ENCODE measurements around the gene ZNF124.
"Not testable (repeated sequence)": the region's sequence is repeated elsewhere in the genome, so short reads cannot be mapped to it uniquely, and the experiment has no call there.

The ZNF124 gene

DNA sequence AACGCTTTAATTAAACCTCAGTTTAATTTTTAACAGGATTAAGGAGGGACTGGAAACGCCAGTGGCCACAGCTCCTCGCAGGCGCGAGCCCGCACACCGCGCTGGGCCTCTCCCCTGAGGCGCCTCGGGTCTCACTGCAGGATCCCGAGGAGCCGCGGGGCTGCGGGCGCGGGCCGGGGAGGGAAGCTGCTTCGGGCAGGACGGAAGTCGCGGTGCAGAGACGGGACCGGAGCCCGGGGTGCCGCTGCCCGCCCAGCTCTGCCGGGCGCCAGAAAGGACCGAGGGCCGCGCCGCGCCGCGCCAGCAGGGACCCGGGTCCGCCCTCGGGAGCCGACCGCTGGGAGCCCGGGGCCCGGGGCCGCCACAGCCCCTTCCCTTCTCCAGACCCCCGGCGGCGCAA, 377 bp downstream of the ZNF124 start:
- not testable (repeated sequence) for DNase-seq

DNA sequence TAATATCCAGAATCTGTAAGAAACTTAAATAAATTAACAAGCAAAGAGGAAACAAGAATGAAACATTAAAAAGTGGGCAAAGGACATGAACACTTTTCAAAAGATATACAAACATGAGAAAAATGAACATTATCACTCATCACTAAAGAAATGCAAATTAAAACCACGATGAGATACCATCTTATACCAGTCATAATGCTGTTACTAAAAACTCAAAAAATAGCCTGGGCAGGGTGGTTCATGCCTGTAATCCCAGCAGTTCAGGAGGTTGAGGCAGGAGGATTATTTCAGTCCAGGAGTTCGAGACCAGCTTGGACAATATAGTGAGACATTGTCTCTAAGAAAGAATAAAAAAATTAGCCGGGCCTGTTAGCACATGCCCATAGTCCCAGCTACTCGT, 6.1 kb downstream of the ZNF124 start:
- no peak for DNase-seq

DNA sequence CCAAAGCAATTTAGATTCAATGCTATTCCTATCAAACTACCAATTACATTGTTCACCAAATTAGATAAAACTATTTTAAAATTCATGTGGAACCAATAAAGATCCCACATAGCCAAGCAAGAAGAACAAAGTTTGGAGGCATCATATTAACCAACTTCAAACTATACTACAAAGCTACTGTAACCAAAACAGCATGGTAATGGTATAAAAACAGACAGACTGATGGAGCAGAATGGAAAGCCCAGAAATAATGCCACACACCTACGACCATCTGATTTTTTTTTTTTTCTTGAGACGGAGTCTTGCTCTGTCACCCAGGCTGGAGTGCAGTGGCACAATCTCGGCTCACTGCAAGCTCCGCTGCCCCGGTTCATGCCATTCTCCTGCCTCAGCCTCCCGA, 7.1 kb downstream of the ZNF124 start:
- DNase-seq: no peak

DNA sequence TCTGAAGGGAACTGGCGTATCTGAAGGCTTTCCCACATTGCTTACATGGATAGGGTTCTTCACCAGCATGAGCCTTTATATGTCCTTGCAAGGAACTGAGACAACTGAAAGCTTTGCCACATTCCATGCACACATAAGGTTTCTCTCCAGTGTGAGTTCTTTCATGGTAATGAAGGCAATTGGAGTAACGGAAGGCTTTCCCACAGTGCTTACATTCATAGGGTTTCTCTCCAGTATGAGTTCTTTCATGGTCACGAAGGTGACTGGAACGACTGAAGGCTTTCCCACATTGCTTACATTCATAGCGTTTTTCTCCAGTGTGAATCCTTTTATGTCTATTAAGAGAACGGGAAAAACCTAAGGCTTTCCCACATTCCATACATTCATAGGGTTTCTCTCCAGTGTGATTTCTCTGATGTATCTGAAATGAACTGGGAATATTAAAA, 15.0 kb downstream of the ZNF124 start:
- DNase-seq: no peak

DNA sequence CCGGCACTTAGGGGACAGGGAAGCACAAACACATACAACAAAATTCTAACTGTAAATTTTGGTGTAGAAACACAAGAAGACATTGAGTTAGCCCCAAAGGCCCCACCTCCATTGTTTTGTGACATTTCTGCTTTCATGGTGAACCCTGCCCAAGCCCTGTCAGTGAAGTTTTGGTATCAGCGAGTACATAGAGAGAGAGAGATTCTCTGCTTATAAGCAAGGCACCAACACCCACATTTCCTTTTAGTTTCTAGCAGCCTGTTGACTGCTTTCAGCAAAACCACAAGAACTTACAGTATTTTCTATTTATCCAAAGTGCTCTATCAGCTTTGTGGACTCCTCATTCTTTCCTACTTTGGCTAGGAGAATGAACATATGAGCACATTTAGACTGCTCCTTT, 24.0 kb downstream of the ZNF124 start:
- no peak for DNase-seq

DNA sequence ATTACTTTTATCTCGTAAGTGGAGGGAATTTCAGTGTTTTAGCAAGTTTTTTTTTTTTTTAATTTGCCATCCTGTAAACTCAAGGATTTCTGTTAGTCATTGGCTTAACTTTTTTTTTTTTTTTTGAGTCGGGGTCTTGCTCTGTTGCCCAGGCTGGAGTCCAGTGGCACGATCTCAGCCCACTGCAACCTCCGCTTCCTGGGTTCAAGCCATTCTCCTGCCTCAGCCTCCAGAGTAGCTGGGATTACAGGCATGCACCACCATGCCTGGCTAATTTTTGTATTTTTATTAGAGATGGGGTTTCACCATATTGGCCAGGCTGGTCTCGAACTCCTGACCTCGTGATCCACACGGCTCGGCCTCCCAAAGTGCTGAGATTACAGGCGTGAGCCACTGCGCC, 24.7 kb downstream of the ZNF124 start:
- not testable (repeated sequence) for DNase-seq

DNA sequence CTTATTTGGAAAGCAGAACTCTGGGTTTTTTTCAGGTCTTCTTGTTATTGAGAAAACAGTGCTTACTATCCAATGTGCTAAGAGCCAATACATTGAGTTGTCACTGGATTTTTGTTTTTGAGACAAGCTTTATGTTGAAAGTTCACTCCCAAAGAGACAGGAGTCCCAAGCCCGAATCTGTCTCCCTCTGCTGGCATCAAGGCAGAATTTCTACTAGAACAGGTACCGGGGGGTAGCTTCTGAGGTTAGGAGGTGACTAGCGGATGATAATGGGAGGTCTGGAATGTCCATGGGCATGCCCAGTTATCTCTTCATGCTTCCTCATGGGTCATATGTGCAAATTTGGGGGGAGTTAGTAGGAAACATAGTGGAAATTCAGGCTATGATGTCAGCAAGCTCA, 25.1 kb downstream of the ZNF124 start:
- DNase-seq: no peak

DNA sequence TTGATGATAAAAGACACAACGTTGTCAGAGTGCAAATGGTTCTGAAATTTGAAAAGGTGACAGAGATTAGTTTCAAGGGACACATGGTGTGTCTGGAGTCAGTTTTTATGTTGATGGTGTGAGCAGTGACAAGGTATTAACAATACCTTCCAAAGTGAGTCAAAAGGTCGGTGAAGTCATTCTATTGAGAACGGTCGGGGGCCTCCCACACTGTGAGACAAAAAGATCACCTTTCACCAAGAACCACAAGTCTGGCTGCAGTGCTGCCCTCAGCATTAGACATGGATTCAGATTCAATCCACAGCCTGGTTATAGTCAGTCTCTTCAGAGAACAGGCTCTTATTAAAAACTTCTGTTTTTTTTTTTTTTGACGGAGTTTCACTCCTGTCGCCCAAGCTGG, 26.5 kb downstream of the ZNF124 start:
- DNase-seq: no peak

DNA sequence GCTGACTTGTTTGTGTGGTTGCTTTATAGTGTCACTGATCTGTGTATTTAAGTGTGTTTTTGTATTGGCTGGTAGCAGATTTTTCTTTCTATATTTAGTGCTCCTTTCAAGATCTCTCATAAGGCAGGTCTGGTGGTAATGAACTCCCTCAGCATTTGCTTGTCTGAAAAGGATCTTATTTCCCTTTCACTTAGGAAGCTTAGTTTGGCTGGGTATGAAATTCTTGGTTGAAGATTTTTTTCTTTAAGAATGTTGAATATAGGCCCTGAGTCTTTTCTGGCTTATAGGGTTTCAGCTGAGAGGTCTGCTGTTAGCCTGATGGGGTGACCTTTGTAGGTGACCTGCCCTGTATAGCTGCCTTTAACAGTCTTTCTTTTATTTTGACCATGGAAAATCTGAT, 32.3 kb downstream of the ZNF124 start:
- DNase-seq: not testable (repeated sequence)

DNA sequence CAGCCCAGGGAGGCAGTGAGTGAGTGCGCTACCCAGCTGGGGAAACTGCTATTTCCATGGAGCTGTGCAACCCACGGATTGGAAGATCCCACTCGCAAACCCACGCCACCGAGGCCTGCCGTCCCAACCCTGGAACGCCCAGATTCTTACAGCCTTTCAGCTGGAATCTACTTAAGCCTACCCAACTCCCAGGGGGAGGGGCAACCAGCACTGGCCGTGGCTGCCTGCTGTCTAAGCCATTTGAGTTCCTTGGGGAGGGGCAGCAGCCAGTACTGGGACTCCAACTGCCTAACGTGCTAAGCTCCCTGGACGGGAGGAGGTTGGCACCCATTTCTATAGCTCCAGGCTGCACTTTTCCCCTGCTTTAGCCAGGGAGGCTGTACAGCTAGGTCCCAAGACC, 40.6 kb downstream of the ZNF124 start:
- DNase-seq: no peak

DNA sequence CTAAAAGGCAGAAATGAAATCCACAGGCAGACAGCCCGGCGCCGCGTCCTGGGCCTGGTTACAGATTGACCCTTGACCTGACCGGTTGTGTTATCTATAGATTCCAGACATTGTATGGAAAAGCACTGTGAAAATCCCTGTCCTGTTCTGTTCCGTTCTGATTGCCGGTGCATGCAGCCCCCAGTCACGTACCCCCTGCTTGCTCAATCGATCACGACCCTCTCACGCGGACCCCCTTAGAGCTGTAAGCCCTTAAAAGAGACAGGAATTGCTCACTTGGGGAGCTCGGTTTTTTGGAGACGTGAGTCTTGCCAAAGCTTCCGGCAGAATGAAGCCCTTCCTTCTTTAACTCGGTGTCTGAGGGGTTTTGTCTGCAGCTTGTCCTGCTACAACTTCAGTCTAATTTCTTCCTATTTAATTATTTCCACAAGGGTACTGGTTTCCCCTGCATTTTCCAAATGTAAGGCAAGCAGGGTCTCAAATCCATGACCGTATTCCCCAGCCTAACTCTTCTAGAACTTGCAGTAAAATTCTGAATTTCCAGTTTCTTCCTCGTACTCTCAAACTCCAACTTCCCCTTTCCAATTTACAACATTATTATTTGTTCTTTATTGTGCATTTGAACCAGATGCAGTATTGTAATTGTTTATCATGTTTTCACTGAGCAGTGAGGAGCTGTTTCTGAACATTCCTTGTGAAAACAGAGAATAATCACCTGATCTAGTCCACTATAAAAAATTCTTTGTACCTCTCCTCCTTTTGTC, 44.1 kb downstream of the ZNF124 start:
- not testable (repeated sequence) for DNase-seq

DNA sequence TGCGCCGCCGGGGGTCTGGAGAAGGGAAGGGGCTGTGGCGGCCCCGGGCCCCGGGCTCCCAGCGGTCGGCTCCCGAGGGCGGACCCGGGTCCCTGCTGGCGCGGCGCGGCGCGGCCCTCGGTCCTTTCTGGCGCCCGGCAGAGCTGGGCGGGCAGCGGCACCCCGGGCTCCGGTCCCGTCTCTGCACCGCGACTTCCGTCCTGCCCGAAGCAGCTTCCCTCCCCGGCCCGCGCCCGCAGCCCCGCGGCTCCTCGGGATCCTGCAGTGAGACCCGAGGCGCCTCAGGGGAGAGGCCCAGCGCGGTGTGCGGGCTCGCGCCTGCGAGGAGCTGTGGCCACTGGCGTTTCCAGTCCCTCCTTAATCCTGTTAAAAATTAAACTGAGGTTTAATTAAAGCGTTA, 45.2 kb downstream of the ZNF124 start:
- DNase-seq: not testable (repeated sequence)

DNA sequence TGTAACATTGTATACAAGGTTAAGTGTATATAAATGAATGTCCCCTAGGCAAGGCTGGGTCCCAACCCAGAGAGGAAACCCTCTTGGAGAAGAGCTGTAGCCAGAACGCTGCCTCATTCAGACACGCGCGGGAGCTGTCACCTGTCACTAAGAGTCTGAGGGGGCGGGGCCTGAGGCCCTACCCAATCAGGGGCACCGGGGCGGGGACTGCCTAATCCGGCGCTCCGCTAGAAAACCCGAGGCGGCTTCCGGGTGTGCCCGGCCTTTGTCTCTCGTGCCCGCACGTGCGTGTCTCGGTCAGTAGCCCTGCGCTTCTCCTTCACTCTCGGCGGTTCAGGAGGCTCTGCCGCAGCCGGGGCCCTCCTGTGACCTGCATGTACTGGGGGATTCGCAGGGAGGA, 45.7 kb downstream of the ZNF124 start:
- not testable (repeated sequence) for DNase-seq

DNA sequence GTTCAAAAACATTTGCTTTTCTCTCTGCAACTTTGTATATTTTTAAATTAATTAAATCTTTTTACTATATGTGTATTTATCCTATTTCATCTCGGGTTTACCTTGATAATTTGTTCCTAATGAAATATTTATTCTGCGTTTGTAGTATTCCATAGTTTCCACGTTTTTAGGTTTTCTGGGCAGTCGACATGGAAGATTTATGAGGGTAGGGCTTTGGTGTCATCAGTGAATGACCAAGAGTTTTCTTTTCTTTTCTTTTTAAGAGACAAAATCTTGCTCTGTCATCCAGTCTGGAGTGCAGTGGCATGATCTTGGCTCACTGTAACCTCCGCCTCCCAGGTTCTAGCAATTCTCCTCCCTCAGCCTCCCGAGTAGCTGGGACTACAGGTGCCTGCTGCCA, 50.4 kb downstream of the ZNF124 start:
- no peak for DNase-seq

DNA sequence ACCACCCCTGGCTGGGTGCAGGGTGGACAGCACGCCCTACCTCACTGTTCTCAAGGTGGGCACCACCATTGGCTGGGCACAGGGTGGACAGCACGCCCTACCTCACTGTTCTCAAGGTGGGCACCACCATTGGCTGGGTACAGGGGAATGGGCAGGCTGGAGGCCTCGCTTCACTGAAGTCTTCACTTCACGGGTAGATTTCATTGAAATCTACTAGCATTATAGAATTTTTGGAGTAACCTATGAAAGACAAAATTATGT, 51.5 kb downstream of the ZNF124 start:
- not testable (repeated sequence) for DNase-seq

DNA sequence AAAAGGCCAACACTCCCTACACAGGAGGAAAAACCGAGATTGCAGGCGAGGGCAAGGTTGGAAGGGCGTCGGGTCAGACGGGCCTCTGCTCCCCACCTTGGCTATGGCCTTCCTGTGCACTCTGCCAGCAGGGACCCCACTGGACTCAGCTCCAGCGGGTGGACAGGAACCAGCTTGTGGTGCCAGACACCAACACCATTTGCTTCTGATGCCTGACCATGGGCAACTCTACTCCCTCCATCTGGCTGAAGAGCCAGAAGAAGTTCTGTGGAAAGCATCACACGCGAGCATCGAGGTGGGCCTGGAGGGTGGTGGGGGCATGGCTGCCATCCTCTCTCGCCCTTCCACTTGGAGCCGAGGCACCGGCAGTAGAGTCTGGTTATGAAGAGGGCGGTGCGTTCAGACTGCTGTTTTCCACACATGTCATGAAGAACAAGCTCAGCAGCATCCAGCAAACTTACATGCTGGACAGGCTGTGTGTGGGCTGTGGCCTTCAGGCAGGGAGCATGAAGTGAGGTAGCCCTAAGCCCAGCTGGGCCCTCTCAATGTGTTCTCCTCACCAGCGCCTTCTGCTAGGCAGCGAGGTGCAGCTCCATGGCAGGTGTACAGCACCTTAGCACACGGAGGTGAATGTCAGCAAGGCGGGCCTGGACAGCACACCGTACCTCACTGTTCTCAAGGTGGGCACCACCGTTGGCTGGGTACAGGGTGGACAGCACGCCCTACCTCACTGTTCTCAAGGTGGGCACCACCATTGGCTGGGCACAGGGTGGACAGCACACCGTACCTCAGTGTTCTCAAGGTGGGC, 52.0 kb downstream of the ZNF124 start:
- DNase-seq: no peak

DNA sequence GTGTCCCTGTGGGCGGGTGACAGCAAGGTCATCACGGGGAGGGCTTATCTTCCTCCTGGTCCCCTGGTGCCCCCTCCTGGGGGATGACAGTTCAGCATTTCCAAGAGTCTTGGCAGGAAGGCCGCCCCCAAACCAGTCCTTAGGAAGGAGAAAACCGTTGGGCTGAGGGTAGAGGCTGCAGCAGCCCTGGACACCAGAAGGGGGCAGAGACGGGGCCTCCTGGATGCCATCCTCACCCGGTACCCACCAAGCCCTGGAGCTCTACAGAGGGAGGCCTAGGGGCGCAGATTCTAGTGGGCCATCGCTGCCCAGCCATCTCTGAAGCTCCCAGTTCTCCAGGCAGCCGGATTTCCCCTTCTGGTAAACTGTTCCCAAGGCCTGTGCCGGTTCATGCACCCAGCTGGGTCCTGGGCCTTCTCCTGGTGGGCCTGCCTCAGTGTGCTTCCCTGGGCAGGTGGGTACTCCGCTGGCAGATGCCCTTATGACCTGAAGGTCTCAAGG, 52.8 kb downstream of the ZNF124 start:
- DNase-seq: peak; percentile 57 to 62

DNA sequence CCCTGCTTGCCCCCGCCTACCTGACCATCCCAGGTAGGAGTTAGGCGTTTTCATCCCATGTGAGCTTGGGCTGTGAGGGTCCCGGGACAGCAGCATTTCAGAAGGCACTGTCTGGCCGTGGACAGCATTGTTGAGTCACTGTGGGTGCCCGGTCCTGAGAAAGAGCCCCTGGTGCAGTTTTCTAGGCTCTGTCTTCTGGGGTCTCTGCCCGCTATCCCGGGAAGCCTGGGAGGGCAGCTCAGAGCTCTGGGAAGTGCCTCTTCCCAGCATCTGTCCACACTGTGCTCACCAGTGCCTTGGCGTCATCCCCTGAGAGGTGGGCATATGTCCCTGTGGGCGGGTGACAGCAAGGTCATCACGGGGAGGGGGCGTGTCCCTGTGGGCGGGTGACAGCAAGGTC, 56.3 kb downstream of the ZNF124 start:
- DNase-seq: no peak

DNA sequence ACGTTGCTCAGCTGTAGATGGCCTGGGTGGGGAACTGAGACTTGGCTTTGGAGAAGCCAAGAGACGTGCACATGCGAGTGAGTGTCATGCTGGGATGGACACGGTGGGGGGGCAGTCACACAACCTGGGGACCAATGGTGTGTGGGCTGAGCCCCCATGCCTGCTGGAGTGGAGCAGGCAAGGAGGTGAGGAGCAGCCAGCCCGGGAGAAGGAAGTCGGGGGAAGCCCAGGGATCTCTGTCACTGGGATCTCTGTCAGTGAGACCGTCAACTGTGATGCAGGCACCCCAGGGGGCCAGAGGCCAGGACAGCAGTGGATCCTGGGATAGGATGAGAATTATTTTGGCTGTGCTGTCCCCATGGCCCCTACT, 56.7 kb downstream of the ZNF124 start:
- no peak for DNase-seq

DNA sequence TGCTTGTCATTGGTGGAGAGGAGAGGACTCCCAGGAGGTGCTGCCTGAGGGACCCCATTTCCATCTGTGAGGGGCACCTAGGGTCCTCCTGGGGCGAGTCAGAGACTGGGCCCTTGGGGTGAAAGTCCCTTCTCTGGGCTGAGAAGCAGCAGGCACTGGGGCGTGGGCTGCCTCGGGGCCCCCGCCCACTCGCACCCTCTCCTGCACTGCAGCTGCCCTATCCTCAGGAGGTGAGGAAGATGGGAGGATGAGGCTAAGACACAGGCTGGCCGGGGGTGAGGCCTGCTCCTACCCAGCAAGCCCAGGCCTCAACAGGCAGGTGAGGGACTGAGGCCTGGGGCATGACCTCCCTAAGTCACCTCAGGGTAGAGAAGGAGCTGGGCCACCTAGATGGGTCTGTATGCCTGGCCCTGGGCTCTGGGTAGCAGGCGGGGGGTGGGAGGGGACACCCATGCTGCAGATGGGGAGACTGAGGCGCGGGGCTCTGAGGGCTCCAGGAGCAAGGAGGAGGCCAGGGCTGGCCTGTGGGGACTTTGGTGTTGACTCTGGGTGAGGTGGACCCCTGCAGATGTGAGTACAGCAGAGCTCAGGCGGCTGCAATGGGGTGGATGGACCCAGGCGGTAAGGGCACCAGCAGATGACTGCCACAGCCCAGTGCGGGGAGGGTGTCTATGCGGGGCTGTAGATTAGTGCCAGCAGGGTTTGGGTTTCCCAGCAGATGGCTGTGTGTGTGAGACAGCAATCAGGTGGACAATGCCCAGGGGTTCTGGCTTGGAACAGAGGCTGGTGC, 57.3 kb downstream of the ZNF124 start:
- DNase-seq: no peak

DNA sequence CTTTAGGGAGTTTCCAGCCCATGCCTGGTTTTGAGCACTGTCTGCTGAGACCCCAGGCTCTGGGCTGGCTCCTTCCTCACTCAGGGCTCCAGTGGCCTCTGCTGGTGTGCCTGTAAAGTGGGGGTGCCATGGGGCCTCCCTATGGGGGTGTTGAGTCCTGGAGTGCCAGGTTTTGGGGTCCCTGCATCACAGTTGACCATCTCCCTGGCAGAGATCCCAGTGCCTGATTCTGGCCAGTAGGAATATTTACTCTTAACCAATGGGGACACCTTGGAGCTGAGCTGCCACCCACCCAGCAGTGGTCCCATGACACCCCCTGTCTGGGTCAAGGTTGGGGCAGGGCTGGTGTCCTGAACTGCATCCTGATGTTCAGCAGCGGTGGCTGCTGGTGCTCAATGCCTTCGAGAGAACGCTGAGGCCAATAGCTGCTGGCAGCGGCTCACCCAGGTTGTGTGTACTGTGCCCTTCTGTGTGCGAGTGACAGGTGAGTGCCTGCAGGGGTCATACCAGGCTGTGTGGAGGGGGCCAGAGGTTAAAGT, 58.0 kb downstream of the ZNF124 start:
- DNase-seq: no peak

DNA sequence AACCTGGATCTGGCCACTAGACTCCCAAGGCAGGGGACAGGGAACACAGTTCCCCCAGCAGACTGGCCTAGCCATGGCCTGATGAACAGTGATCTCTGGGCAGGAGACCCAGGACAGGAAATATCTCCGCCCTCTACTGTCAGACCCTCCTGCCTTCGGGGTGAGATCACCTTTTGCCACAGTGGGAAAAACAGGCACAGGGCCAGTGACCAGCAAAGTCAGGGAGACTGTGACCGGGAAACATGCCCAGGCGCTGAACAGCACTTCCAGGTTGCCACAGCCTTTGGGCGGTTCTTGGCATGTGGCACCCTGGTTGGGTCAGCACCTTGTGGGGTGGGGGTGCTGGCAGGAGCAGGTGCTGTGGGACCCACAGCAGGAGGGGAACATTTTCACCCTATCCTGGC, 58.7 kb downstream of the ZNF124 start:
- no peak for DNase-seq

DNA sequence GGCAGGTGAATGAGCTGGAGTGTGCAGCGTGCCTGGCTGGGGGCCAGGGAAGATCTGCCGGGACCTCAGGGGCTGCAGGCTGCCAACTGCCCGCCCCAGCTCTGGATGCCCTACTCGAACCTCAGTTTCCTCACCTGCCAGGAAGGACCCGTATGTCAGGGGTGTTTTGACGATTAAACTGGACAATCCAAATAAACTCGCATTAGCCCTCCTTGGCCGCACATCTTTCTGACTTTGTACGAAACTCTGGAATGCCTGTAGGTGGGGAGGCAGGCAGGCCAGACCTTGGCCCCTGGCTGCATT, 59.4 kb downstream of the ZNF124 start:
- DNase-seq: no peak
